ENCODE measurements around the gene CMKLR1.

GRCh38 chr12:108260969-108261368, 78.1 kb downstream of the CMKLR1 start:
- TF ChIP-seq POLR2AphosphoS5 (IDR thresholded peaks at IDR 0.05; ENCODE audit: insufficient read depth, low read depth, low read length) (no peak), MAX (IDR thresholded peaks at IDR 0.05; ENCODE audit: insufficient read depth, insufficient read length) (no peak), EZH2 (IDR thresholded peaks at IDR 0.05; ENCODE audit: borderline replicate concordance, low read depth, low read length, severe bottlenecking) (no peak), POLR2A (IDR thresholded peaks at IDR 0.05; ENCODE audit: low read depth, low read length) (no peak)
- TF ChIP-seq, protein P1, sequence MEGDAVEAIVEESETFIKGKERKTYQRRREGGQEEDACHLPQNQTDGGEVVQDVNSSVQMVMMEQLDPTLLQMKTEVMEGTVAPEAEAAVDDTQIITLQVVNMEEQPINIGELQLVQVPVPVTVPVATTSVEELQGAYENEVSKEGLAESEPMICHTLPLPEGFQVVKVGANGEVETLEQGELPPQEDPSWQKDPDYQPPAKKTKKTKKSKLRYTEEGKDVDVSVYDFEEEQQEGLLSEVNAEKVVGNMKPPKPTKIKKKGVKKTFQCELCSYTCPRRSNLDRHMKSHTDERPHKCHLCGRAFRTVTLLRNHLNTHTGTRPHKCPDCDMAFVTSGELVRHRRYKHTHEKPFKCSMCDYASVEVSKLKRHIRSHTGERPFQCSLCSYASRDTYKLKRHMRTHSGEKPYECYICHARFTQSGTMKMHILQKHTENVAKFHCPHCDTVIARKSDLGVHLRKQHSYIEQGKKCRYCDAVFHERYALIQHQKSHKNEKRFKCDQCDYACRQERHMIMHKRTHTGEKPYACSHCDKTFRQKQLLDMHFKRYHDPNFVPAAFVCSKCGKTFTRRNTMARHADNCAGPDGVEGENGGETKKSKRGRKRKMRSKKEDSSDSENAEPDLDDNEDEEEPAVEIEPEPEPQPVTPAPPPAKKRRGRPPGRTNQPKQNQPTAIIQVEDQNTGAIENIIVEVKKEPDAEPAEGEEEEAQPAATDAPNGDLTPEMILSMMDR (IDR thresholded peaks at IDR 0.05; ENCODE audit: extremely low read depth in 1 of 2, insufficient read depth in 1 of 2, low read depth in 1 of 2, low read length in 2 of 2), result no peak
